ENCODE measurements around the gene TRH.
"Not testable (repeated sequence)": the region's sequence is repeated elsewhere in the genome, so short reads cannot be mapped to it uniquely, and the experiment has no call there.

GRCh38 chr3:130026146-130026829 lies 51.8 kb downstream of the TRH start:
- TF ChIP-seq POLR2A (IDR thresholded peaks at IDR 0.05; ENCODE audit: low read depth, low read length); POLR2AphosphoS5 (IDR thresholded peaks at IDR 0.05; ENCODE audit: low read depth, low read length); TAF1 (IDR thresholded peaks at IDR 0.05; ENCODE audit: borderline replicate concordance, low read depth, low read length): not testable (repeated sequence)
